ENCODE data around the gene PLET1. TPM values are rescaled to one million over a fixed set of nuclear protein-coding genes. Genes with fewer than 3 reads are reported as not detected.
A peak's percentile ranks its signal among the peaks of the same experiment; 100 is the strongest.

PLET1 gene
- total RNA-seq, 6 donors from 2014 or later, result not detected

DNA sequence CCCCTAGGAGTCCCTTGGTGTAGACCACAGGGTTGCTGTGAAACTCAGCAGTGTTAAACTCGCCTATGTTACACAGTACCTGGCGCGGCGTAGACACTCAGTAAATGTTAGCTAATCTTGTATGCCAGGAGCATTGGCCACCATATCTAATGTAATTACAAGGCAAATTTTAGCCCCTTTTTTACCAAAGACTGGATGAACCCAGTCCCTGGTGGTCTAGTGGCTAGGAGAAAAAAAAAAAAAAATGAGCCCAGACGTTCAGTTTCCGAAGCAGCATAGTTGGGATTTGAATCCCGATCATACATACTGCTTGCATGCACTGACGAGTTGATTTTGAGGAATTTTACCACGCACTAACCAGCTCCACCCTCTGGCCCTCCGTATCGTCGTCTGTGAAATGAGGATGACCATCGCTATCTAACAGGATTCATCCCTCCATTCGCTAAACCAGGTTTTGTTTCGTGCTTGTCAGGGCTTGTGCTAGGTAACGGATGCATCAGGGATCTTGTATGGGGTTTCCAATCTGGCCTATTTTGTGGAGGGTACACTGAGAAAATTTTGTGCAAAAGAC, 33.7 kb downstream of the PLET1 start:
- WGBS, 2 donors, result 9 to 10% methylated on average over 16 of the region's 16 CpGs

DNA sequence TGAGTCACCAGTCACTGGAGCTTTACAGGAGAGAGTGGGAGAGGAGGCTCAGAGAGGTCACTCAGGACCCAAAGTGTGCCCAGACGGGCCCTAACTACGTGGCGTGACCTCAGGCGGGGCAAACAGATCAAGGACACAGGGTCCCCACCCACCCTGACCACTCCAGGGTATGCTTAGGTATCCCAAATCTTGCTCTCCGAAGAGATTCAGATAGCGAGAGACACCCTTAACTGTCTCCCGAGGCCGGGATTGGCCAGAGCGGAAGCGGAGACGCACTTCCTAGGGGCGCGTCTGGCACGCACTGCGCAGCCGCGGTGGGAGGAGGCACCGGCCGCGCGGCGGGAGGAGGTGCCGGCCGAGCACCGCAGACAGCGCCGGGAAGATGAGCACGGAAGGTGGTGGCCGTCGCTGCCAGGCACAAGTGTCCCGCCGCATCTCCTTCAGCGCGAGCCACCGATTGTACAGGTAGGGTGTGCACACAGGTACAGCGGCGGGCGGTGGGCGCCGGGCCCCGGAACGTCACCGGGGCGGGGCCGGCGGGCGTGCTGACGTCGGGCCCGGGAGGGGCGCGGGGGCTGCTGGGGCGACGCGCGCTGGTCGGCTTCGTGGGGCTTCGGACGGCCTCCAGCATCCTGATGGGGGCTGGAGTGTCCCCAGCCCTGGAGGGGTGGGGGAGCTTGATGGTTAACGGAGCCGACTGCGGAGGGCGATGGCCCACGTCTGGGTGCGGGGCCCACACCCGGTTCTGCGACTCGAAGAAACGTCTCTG, 34.4 kb downstream of the PLET1 start, which contains the start of gene PTS:
TSS of gene PTS (plus strand) at position 367 of the 769 bp plus-strand sequence. CDS start at position 383, 16 bp downstream.
- peak; percentile 89 to 97 for DNase-seq
- Histone ChIP-seq H3K27ac (peak within 1 kb of the TSS; percentile 90 to 99 (median 98)), H3K4me3 (peak within 1 kb of the TSS; percentile 65 to 74 (median 70)), H3K27me3 (no peaks in the 10 kb centered on the region), H3K4me1 (peaks cover 7 to 14% (median 11%) of the 10 kb centered on the region in 4 donors), H3K9me3 (no peaks in the 10 kb centered on the region), H3K36me3 (peaks cover 0 to 25% (median 14%) of the 10 kb centered on the region in 4 donors)
- TF ChIP-seq EP300 (IDR thresholded peaks at IDR 0.05) (peak in 1 of 4 donors; percentile 50), POLR2AphosphoS5 (IDR thresholded peaks at IDR 0.05) (peak; percentile 92 to 97), POLR2A (IDR thresholded peaks at IDR 0.05) (peak in 3 of 4 donors; percentile 77 to 97 (median 85))
- TF ChIP-seq, protein P1, sequence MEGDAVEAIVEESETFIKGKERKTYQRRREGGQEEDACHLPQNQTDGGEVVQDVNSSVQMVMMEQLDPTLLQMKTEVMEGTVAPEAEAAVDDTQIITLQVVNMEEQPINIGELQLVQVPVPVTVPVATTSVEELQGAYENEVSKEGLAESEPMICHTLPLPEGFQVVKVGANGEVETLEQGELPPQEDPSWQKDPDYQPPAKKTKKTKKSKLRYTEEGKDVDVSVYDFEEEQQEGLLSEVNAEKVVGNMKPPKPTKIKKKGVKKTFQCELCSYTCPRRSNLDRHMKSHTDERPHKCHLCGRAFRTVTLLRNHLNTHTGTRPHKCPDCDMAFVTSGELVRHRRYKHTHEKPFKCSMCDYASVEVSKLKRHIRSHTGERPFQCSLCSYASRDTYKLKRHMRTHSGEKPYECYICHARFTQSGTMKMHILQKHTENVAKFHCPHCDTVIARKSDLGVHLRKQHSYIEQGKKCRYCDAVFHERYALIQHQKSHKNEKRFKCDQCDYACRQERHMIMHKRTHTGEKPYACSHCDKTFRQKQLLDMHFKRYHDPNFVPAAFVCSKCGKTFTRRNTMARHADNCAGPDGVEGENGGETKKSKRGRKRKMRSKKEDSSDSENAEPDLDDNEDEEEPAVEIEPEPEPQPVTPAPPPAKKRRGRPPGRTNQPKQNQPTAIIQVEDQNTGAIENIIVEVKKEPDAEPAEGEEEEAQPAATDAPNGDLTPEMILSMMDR (IDR thresholded peaks at IDR 0.05), result peak in 3 of 6 experiments; percentile 16 to 35 (median 26)
- 0% methylated on average over 5 to 31 of the region's 70 CpGs for WGBS, 2 donors
- ATAC-seq (ENCODE audit: low FRiP score in 2 of 2), result peak; percentile 97 to 99

More for the DNA sequence above, 33.7 kb downstream of the PLET1 start:
- peak overlapping the region; percentile 65 to 74 (median 70) for H3K4me3 ChIP-seq
- H3K9me3 ChIP-seq, result no peaks in the 10 kb centered on the region
- H3K27me3 ChIP-seq, result no peaks in the 10 kb centered on the region
- DNase-seq (no peak), ATAC-seq (ENCODE audit: low FRiP score in 2 of 2) (peak; percentile 60 to 62)
- no peak for TF ChIP-seq EP300 (IDR thresholded peaks at IDR 0.05)
- no peak for TF ChIP-seq POLR2AphosphoS5 (IDR thresholded peaks at IDR 0.05)
- TF ChIP-seq, protein P1 (IDR thresholded peaks at IDR 0.05), result no peak
- TF ChIP-seq POLR2A (IDR thresholded peaks at IDR 0.05), result no peak
- H3K36me3 ChIP-seq, result peaks cover 0 to 28% (median 14%) of the 10 kb centered on the region in 4 donors
- peaks cover 7 to 12% (median 10%) of the 10 kb centered on the region in 4 donors for H3K4me1 ChIP-seq
- H3K27ac ChIP-seq, result peak overlapping the region; percentile 90 to 99 (median 98)

DNA sequence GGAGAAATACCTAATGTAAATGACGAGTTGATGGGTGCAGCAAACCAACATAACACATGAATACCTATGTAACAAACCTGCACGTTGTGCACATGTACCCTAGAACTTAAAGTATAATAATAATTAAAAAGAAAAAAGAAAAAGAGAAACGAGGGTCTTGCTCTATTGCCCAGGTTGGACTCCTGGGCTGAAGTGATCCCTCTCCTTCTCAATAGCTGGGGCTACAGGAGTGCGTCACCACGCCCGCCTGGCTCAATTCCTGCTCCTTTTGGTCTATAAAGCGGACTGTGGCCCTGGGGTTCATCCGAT, 35.0 kb downstream of the PLET1 start:
- H3K9me3 ChIP-seq, result no peaks in the 10 kb centered on the region
- peaks cover 7 to 14% (median 11%) of the 10 kb centered on the region in 4 donors for H3K4me1 ChIP-seq
- no peak for DNase-seq
- H3K27ac ChIP-seq, result peak overlapping the region; percentile 90 to 99 (median 98)
- H3K4me3 ChIP-seq, result peak overlapping the region; percentile 65 to 74 (median 70)
- H3K36me3 ChIP-seq, result peaks cover 0 to 21% (median 13%) of the 10 kb centered on the region in 4 donors
- TF ChIP-seq POLR2AphosphoS5 (IDR thresholded peaks at IDR 0.05) (no peak), EP300 (IDR thresholded peaks at IDR 0.05) (no peak), POLR2A (IDR thresholded peaks at IDR 0.05) (no peak)
- TF ChIP-seq, protein P1 (IDR thresholded peaks at IDR 0.05), result no peak
- WGBS, 2 donors, result 34 to 36% methylated on average over 8 of the region's 8 CpGs
- no peaks in the 10 kb centered on the region for H3K27me3 ChIP-seq
- peak in 1 of 2 donors; percentile 87 for ATAC-seq (ENCODE audit: low FRiP score in 2 of 2)

DNA sequence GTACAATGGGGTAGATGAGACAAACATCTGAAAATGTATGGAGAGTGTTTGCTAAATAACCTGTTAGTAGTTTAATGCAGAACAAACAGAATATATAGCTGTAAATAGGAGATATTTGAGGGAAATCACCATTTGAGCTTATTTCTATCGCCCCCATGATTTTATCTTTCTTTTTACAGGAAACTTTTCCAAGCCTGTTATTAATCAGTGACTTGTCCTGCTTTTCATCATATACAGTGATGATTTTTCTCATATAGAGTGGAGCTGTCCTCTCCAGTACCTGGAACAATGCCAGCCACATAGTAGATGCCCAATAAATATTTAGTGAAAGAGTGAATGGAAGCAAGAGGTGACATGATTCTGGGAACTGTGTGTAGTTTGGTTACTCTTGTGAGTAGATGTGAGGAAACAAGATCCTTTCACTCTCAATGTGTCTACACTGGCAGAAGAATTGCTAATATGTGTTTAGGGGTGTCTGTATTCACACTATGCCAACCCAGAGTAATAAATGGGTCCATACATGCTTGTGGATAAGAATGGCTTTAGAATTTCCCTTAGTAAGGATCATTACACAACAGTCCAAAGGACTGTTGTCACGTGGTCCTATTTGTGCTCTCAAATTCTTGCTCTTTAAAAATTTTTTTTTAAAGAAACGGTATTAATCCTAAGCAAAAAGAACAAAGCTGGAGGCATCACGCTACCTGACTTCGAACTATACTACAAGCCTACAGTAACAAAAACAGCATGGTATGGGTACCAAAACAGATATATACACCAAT, 36.7 kb downstream of the PLET1 start:
- Histone ChIP-seq H3K4me3 (no peak overlapping the region), H3K27me3 (no peaks in the 10 kb centered on the region), H3K4me1 (peaks cover 7 to 16% (median 12%) of the 10 kb centered on the region in 4 donors), H3K27ac (no peak overlapping the region), H3K36me3 (peaks cover 0 to 3% (median under 1%) of the 10 kb centered on the region in 4 donors), H3K9me3 (no peaks in the 10 kb centered on the region)
- WGBS, 2 donors, result 91% methylated on average over 5 of the region's 5 CpGs
- no peak for DNase-seq
- ATAC-seq (ENCODE audit: low FRiP score in 2 of 2), result no peak
- TF ChIP-seq POLR2A (IDR thresholded peaks at IDR 0.05) (no peak), EP300 (IDR thresholded peaks at IDR 0.05) (no peak), POLR2AphosphoS5 (IDR thresholded peaks at IDR 0.05) (no peak)
- TF ChIP-seq, protein P1 (IDR thresholded peaks at IDR 0.05), result no peak
